Activated CD4-positive, alpha-beta T cell treated with anti-CD3 and anti-CD28 coated beads, Interleukin-2, Interleukin-4, amounts not matched to agents 100 ng/mL and 50 ng/mL, durations not matched to agents 16 hours and 8 hours (primary cell): ENCODE results near the gene LRRK2.
"Not testable (repeated sequence)": the region's sequence is repeated elsewhere in the genome, so short reads cannot be mapped to it uniquely, and the experiment has no call there.

Experiments
- DNase-seq: peaks from one replicate; pipeline ENCODE4 v3.0.0-alpha.2; 2020; ENCODE audit warnings: low spot score

LRRK2 gene

GRCh38 chr12:40224439-40225291 is at the start of gene LRRK2:
Gene LRRK2, plus strand, starts transcription at chr12:40224997. Its CDS starts 135 bp downstream, at chr12:40225132.
- peak; percentile 8 for DNase-seq

DNA sequence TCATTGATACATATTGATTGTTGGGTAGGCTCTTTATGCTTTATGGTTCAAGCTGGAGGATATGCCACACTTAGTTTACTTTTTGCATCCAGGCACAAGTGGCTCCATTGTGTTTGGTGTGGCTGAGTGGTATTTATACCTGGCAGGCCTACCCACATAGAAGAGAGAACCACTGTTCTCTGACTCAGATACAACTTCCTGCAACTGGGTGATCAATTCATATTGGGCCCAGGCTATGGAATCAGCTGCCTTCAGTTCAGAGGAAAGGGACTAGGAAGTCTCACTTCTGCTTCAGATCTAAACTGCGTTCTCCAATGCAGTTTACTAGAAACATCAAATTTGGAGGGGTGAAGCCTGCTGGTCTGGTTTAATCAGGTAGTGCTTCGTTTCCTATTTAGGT is 49.8 kb upstream of the LRRK2 start:
- DNase-seq: no peak

GRCh38 chr12:40175489-40175888 is 49.3 kb upstream of the LRRK2 start:
- DNase-seq: no peak

GRCh38 chr12:40178701-40179100 is 46.1 kb upstream of the LRRK2 start:
- no peak for DNase-seq

GRCh38 chr12:40181490-40181889 is 43.3 kb upstream of the LRRK2 start:
- DNase-seq: no peak

GRCh38 chr12:40183715-40184114 is 41.1 kb upstream of the LRRK2 start:
- no peak for DNase-seq

- DNase-seq: no peak
Observed at GRCh38 chr12:40184493-40185302, 40.1 kb upstream of the LRRK2 start.

DNA sequence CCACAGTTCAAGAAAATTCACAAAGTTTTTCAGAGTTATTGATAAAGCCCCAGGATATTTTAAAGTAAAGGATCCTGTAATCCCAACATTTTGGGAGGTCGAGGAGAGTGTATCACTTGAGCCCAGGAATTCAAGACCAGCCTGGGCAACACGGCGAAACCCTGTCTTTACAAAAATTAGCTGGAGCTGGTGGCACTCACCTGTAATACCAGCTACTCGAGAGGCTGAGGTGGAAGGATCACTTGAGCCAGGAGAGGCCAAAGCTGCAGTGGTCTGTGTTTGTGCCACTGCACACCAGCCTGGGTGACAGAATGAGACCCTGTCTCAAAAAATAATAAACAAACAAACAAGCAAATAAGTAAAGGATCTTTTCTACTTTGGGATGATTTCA is 39.5 kb upstream of the LRRK2 start:
- DNase-seq: no peak

- no peak for DNase-seq
Observed at GRCh38 chr12:40188558-40189320, 36.1 kb upstream of the LRRK2 start.

- DNase-seq: no peak
Observed at GRCh38 chr12:40192704-40193255, 32.0 kb upstream of the LRRK2 start.

GRCh38 chr12:40194846-40195245 is 30.0 kb upstream of the LRRK2 start:
- DNase-seq: no peak

- DNase-seq: no peak
Observed at GRCh38 chr12:40197590-40197989, 27.2 kb upstream of the LRRK2 start.

DNA sequence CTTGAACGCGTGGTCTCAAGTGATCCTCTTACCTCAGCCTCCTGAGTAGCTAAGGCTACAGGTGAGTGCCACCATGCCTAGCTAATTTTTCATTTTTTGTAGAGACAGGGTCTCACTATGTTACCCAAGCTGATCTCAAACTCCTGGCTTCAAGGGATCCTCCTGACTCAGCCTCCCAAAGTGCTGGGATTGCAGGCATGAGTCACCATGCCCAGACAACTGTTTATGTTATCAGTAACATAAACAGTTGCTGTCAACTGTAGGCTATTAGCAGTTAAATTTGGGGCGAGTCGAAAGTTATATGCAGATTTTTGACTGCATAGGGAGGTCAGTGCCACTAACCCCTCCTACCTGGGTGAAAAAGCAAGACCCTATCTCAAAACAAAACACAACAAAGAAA is 26.2 kb upstream of the LRRK2 start:
- DNase-seq: no peak

- no peak for DNase-seq
Observed at GRCh38 chr12:40202095-40203059, 22.4 kb upstream of the LRRK2 start.

GRCh38 chr12:40203060-40203430 is 21.8 kb upstream of the LRRK2 start:
- no peak for DNase-seq

GRCh38 chr12:40204337-40204736 is 20.5 kb upstream of the LRRK2 start:
- DNase-seq: no peak

GRCh38 chr12:40207551-40207950 is 17.2 kb upstream of the LRRK2 start:
- DNase-seq: no peak

DNA sequence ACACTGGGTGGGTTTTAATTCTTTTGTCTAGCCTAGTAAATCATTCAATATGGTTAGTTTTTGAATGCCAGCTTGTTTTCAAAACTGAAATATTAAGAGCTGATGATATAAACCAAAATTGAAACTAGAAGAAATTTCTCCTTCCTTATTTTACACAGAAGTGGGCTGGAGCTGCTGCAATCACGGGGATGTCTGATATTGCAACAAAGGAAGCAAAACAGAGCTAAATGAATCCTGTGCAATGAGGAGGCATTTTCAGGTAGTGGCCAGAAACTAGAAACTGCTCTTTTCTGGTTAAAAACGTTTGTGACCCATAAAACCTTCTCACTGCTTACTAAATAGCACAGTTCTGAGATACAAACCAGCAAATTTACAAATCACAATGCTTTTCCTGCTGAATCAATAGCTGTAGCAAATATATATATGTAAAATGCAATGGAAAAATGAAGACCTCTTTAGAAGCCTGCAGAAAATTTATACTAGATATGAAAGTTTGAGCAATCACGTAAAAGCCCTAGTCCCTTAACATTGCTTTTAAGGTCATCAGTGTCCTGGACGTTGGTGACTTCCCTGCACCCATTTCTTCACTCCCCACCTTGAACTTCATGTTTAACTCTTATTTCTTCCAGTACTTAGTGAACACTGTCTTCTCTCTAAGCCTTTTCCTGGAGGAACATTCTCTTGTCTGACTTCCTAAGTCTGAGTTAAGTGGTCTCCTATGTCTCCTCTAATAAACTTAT is 15.9 kb upstream of the LRRK2 start:
- DNase-seq: no peak

DNA sequence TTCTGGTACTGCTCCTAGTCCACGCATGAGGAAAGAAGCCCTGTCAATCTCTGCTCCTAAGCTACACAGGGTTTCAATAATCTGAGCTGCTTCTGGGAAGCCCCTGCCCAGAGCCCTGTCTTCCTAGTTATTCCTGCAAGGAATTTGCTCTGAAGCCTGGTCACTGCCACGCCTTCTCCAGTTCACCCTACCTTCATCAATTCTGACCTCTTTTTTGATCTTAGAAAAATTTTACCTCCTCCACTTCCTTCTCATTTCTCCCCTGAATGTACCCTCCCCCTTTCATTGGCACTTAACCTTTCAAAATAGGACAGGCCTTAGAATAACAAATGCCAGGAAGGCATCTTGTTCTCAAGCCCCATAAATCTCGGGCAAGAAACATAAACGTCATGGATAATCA is 14.9 kb upstream of the LRRK2 start:
- no peak for DNase-seq

GRCh38 chr12:40211186-40211585 is 13.6 kb upstream of the LRRK2 start:
- DNase-seq: not testable (repeated sequence)
